OCI-LY7 (cell line): ENCODE results near the gene CEMIP2.

Source experiments
- CTCF ChIP-seq: fragments of 200-600 bp; sonication (generic); conservative IDR thresholded peaks from 2 replicates; pipeline ENCODE4 v1.5.1; 2014; ENCODE audit warnings: mild to moderate bottlenecking, antibody characterized with exemption, low read length, moderate library complexity, mixed read lengths
- EZH2phosphoT487 ChIP-seq: fragments of 200-600 bp; sonication (generic); IDR thresholded peaks from 2 replicates; pipeline ENCODE4 v1.6.1; 2018; ENCODE audit warnings: low read depth, borderline replicate concordance, mild to moderate bottlenecking, mixed run types, antibody characterized with exemption, low read length, moderate library complexity, mixed read lengths

GRCh38 chr9:71801826-71802225, 33.5 kb upstream of the CEMIP2 start:
- TF ChIP-seq CTCF, result no peak
- no peak for TF ChIP-seq EZH2phosphoT487
